Nephron (organoid): ENCODE measurements around the gene ADPRH.

ENCODE experiments used
- H3K27ac Mint-ChIP-seq, 3 experiments: 2 replicates each; pipeline ENCODE4 v1.8.0; 2020; ENCODE audit warnings: mixed read lengths in 3 of 3, mild to moderate bottlenecking in 2 of 3, moderate library complexity in 1 of 3
- H3K27me3 Mint-ChIP-seq: 2 replicates; pipeline ENCODE4 v1.8.0; 2021; ENCODE audit warnings: low read depth, mild to moderate bottlenecking, moderate library complexity, mixed read lengths
- H3K36me3 Mint-ChIP-seq: 2 replicates; pipeline ENCODE4 v1.8.0; 2020; ENCODE audit warnings: low read depth, mixed read lengths
- H3K4me1 Mint-ChIP-seq: 2 replicates; pipeline ENCODE4 v1.8.0; 2020; ENCODE audit warnings: mixed read lengths
- H3K4me3 Mint-ChIP-seq, 3 experiments: 2 replicates each; pipeline ENCODE4 v1.8.0; 2020; ENCODE audit warnings: mild to moderate bottlenecking in 3 of 3, mixed read lengths in 3 of 3, moderate library complexity in 2 of 3
- H3K9me3 Mint-ChIP-seq: 2 replicates; pipeline ENCODE4 v1.8.0; 2020; ENCODE audit warnings: mixed read lengths
- CTCF ChIP-seq, 3 experiments: fragments of 200-600 bp; sonication (generic); IDR thresholded peaks; one replicate each; pipeline ENCODE4 v1.5.0; 2021; ENCODE audit warnings: antibody characterized with exemption in 3 of 3; ENCODE audit not compliant: unreplicated experiment in 3 of 3

Gene ADPRH

GRCh38 chr3:119624002-119624720 is 44.9 kb downstream of the ADPRH start:
- TF ChIP-seq CTCF (IDR thresholded peaks at IDR 0.05; ENCODE audit: unreplicated experiment in 3 of 3), result no peak
- H3K27ac Mint-ChIP-seq, result no peak overlapping the region
- no peaks in the 10 kb centered on the region for H3K36me3 Mint-ChIP-seq
- no peak overlapping the region for H3K4me3 Mint-ChIP-seq
- H3K4me1 Mint-ChIP-seq, result no peaks in the 10 kb centered on the region
- peaks cover 3% of the 10 kb centered on the region for H3K9me3 Mint-ChIP-seq
- peaks cover 8% of the 10 kb centered on the region for H3K27me3 Mint-ChIP-seq

DNA sequence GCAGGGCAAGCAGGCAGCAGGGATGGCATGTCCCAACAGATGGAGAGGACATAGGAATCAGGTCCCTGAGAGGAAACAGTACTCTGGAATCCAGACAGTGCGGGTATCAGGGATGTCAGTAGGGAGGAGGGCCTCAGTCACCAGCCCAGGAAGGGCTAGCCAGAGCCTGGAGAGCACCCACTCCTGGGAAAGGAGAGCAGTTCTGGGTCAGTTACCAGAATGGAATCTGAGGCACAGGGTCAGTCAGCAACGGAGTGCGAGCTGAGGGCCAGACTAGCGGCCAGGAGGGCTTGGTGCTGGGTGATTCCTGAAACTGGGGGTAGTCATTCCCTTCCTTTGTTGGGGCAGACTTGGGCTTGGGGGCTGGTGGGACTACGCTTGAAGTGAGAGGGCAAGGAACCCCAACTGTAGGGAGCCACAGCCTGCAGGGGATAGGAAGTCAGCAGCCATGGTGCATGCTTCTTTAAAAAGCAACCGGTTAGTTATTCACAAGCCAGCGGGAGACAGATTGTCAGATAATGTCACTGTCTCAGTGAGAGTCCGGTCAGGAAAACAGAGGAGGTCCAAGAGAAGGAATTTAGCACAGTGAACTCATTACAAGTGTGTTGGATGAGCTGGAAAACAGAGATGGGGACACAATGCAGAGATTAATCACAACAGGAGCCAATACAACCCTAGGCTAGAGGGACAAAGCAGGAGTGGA is 46.3 kb downstream of the ADPRH start:
- Mint-ChIP-seq H3K27ac (peak overlapping the region in 1 of 3 experiments; percentile 14), H3K4me1 (no peaks in the 10 kb centered on the region), H3K27me3 (peaks cover 8% of the 10 kb centered on the region), H3K4me3 (no peak overlapping the region), H3K36me3 (no peaks in the 10 kb centered on the region), H3K9me3 (peaks cover 3% of the 10 kb centered on the region)
- no peak for TF ChIP-seq CTCF (IDR thresholded peaks at IDR 0.05; ENCODE audit: unreplicated experiment in 3 of 3)

- no peak for TF ChIP-seq CTCF (IDR thresholded peaks at IDR 0.05; ENCODE audit: unreplicated experiment in 3 of 3)
- no peaks in the 10 kb centered on the region for H3K4me1 Mint-ChIP-seq
These were observed 46.9 kb downstream of the ADPRH start for GRCh38 chr3:119626196-119626595.

GRCh38 chr3:119627461-119627860 is 48.2 kb downstream of the ADPRH start:
- Mint-ChIP-seq H3K27ac (no peak overlapping the region), H3K4me1 (no peaks in the 10 kb centered on the region), H3K27me3 (peaks cover 3% of the 10 kb centered on the region), H3K4me3 (no peak overlapping the region), H3K9me3 (peaks cover 3% of the 10 kb centered on the region), H3K36me3 (no peaks in the 10 kb centered on the region)
- no peak for TF ChIP-seq CTCF (IDR thresholded peaks at IDR 0.05; ENCODE audit: unreplicated experiment in 3 of 3)

More at GRCh38 chr3:119626196-119626595, 46.9 kb downstream of the ADPRH start:
- Mint-ChIP-seq H3K9me3 (peaks cover 3% of the 10 kb centered on the region), H3K27me3 (peaks cover 3% of the 10 kb centered on the region), H3K27ac (no peak overlapping the region), H3K4me3 (no peak overlapping the region), H3K36me3 (no peaks in the 10 kb centered on the region)

GRCh38 chr3:119628390-119628789 is 49.1 kb downstream of the ADPRH start:
- no peak for TF ChIP-seq CTCF (IDR thresholded peaks at IDR 0.05; ENCODE audit: unreplicated experiment in 3 of 3)
- no peak overlapping the region for H3K4me3 Mint-ChIP-seq
- H3K27ac Mint-ChIP-seq, result no peak overlapping the region
- H3K27me3 Mint-ChIP-seq, result peaks cover 3% of the 10 kb centered on the region
- no peaks in the 10 kb centered on the region for H3K36me3 Mint-ChIP-seq
- H3K4me1 Mint-ChIP-seq, result no peaks in the 10 kb centered on the region
- peaks cover 3% of the 10 kb centered on the region for H3K9me3 Mint-ChIP-seq
